Activated B cell treated with CpG ODN at 0.5 μM for 24 hours (primary cell): ENCODE results near the gene PDE7B. TPM values are rescaled to one million over a fixed set of nuclear protein-coding genes. Genes with fewer than 3 reads are reported as not detected.

ENCODE experiments used
- ATAC-seq: fragments of 200-7000 bp; cut with Tn5 transposase; one replicate; pipeline ENCODE4 v1.10.0; 2021; ENCODE audit warnings: low read depth, mild to moderate bottlenecking, moderate library complexity
- CTCF ChIA-PET: fragments of 350-600 bp; sonication (Branson Sonifier 250); formaldehyde crosslinking; loops from one replicate; lab custom pipeline; 2021; ENCODE audit warnings: antibody characterized with exemption; lab: Charles Lee
- POLR2A ChIA-PET: fragments of 350-600 bp; sonication (Branson Sonifier 250); formaldehyde crosslinking; loops from one replicate; lab custom pipeline; 2021; ENCODE audit warnings: antibody characterized with exemption; lab: Charles Lee
- DNase-seq: peaks from one replicate; pipeline ENCODE4 v3.0.0; 2022
- H3K27ac Mint-ChIP-seq: one replicate; pipeline ENCODE4 v1.8.0; 2020; ENCODE audit warnings: mixed read lengths
- H3K27me3 Mint-ChIP-seq: one replicate; pipeline ENCODE4 v1.8.0; 2021; ENCODE audit warnings: mixed read lengths
- H3K36me3 Mint-ChIP-seq: one replicate; pipeline ENCODE4 v1.8.0; 2021; ENCODE audit warnings: low read depth, mixed read lengths
- H3K4me1 Mint-ChIP-seq: one replicate; pipeline ENCODE4 v1.8.0; 2021; ENCODE audit warnings: mixed read lengths
- H3K4me3 Mint-ChIP-seq: one replicate; pipeline ENCODE4 v1.8.0; 2020; ENCODE audit warnings: mild to moderate bottlenecking, mixed read lengths
- H3K9me3 Mint-ChIP-seq: one replicate; pipeline ENCODE4 v1.8.0; 2020; ENCODE audit warnings: mixed read lengths
- intact Hi-C: fragments of 100-400 bp; cut with micrococcal nuclease; formaldehyde crosslinking; loops from one replicate; pipeline ENCODE4 v1.15.1; 2024
- total RNA-seq: library from RNA; stranded (reverse); gene quantifications from 2 replicates; pipeline ENCODE4 v1.2.3, GENCODE V29; 2022
- TF ChIP-seq, protein P1 (sequence below): fragments of 200-600 bp; IDR thresholded peaks from one replicate; pipeline ENCODE4 v1.8.0; 2022; ENCODE audit warnings: antibody characterized with exemption, mild to moderate bottlenecking

Gene PDE7B
- total RNA-seq, 1 donor from 2014 or later: 1.8 TPM

DNA sequence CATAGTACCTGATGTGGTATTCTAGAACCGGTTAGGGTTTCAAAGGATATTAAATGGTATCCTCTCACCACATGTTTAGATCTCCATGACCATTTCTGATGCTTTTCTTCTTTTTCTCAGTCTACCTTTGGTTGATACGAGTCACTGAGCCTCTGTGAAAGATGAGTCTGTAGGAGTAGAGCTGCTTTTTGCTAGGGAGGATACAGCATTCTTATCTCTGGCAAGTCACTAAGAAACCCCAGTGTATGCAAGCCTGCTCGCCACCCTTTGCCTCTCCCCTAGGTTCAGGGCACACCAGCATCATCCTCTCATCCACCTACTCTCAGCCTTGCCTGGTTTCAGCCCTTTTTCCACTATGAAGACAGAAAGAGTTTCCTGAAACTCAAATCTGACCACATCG lies 308.7 kb downstream of the PDE7B start:
- no peak for DNase-seq
- no peaks in the 10 kb centered on the region for H3K27me3 Mint-ChIP-seq

DNA sequence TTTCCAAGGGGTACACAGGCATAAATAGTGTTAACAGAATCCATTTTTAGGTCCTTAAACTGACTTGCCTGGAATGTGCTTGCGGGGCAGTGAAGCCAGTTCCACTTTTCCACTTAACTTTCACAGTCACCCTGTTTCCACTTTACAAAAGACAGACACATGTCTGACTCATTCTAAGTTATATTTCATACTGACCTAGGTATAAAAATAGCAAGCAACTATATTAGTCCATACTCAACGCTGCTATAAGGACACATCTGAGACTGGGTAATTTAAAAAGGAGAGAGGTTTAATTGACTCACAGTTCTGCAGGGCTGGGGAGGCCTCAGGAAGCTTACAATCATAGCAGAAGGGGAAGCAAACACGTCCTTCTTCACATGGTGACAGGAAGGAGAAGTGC lies 310.4 kb downstream of the PDE7B start:
- DNase-seq: no peak
- intact Hi-C loops: no loop called here
- no peak for ATAC-seq
- H3K27ac Mint-ChIP-seq: no peak overlapping the region
- no peaks in the 10 kb centered on the region for H3K4me1 Mint-ChIP-seq
- no peaks in the 10 kb centered on the region for H3K27me3 Mint-ChIP-seq
- H3K9me3 Mint-ChIP-seq: peaks cover 9% of the 10 kb centered on the region
- no peak overlapping the region for H3K4me3 Mint-ChIP-seq
- POLR2A ChIA-PET: no interaction called here
- peaks cover 54% of the 10 kb centered on the region for H3K36me3 Mint-ChIP-seq
- CTCF ChIA-PET: no interaction called here
- TF ChIP-seq, protein P1, sequence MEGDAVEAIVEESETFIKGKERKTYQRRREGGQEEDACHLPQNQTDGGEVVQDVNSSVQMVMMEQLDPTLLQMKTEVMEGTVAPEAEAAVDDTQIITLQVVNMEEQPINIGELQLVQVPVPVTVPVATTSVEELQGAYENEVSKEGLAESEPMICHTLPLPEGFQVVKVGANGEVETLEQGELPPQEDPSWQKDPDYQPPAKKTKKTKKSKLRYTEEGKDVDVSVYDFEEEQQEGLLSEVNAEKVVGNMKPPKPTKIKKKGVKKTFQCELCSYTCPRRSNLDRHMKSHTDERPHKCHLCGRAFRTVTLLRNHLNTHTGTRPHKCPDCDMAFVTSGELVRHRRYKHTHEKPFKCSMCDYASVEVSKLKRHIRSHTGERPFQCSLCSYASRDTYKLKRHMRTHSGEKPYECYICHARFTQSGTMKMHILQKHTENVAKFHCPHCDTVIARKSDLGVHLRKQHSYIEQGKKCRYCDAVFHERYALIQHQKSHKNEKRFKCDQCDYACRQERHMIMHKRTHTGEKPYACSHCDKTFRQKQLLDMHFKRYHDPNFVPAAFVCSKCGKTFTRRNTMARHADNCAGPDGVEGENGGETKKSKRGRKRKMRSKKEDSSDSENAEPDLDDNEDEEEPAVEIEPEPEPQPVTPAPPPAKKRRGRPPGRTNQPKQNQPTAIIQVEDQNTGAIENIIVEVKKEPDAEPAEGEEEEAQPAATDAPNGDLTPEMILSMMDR: no peak

More for the DNA sequence above, 308.7 kb downstream of the PDE7B start:
- H3K27ac Mint-ChIP-seq: no peak overlapping the region
- peaks cover 53% of the 10 kb centered on the region for H3K36me3 Mint-ChIP-seq
- H3K4me1 Mint-ChIP-seq: no peaks in the 10 kb centered on the region
- ATAC-seq: no peak
- ChIA-PET CTCF (no interaction called here), POLR2A (no interaction called here)
- TF ChIP-seq, protein P1: no peak
- peaks cover 5% of the 10 kb centered on the region for H3K9me3 Mint-ChIP-seq
- no peak overlapping the region for H3K4me3 Mint-ChIP-seq
- intact Hi-C loops: no loop called here

- no peak for ATAC-seq
- intact Hi-C loops: no loop called here
- no peak overlapping the region for H3K27ac Mint-ChIP-seq
- ChIA-PET CTCF (no interaction called here), POLR2A (interaction anchor here (0.6 kb wide), 1 partner anchor 256 kb away, joined by 18 read pairs; no protein-coding TSS in a partner anchor)
- H3K9me3 Mint-ChIP-seq: peaks cover 11% of the 10 kb centered on the region
- peaks cover 51% of the 10 kb centered on the region for H3K36me3 Mint-ChIP-seq
- H3K4me3 Mint-ChIP-seq: no peak overlapping the region
- no peak for DNase-seq
- TF ChIP-seq, protein P1: no peak
- no peaks in the 10 kb centered on the region for H3K4me1 Mint-ChIP-seq
- H3K27me3 Mint-ChIP-seq: no peaks in the 10 kb centered on the region
Observed at GRCh38 chr6:136163260-136163659, 311.8 kb downstream of the PDE7B start.

- POLR2A ChIA-PET: no interaction called here
- CTCF ChIA-PET: no interaction called here
- Mint-ChIP-seq H3K27me3 (no peaks in the 10 kb centered on the region), H3K9me3 (peaks cover 10% of the 10 kb centered on the region), H3K36me3 (peaks cover 36% of the 10 kb centered on the region), H3K4me3 (no peak overlapping the region), H3K27ac (no peak overlapping the region), H3K4me1 (no peaks in the 10 kb centered on the region)
- TF ChIP-seq, protein P1: no peak
- intact Hi-C loops: no loop called here
- DNase-seq: no peak
- no peak for ATAC-seq
Observed at GRCh38 chr6:136166815-136167214, 315.3 kb downstream of the PDE7B start.

GRCh38 chr6:136169394-136170148 lies 318.1 kb downstream of the PDE7B start:
- TF ChIP-seq, protein P1: no peak
- H3K4me1 Mint-ChIP-seq: no peaks in the 10 kb centered on the region
- ChIA-PET POLR2A (no interaction called here), CTCF (interaction anchor here (0.6 kb wide), 1 partner anchor 328 kb away, joined by 3 read pairs; no protein-coding TSS in a partner anchor)
- no peak overlapping the region for H3K27ac Mint-ChIP-seq
- no peaks in the 10 kb centered on the region for H3K27me3 Mint-ChIP-seq
- H3K4me3 Mint-ChIP-seq: no peak overlapping the region
- DNase-seq: no peak
- peaks cover 6% of the 10 kb centered on the region for H3K9me3 Mint-ChIP-seq
- no peak for ATAC-seq
- intact Hi-C loops: no loop called here
- H3K36me3 Mint-ChIP-seq: peaks cover 27% of the 10 kb centered on the region
